ENCODE data around the gene APMAP. TPM values are rescaled to one million over a fixed set of nuclear protein-coding genes. Genes with fewer than 3 reads are reported as not detected.

APMAP gene
- total RNA-seq, 3 donors from 2014 or later = 46.3 to 51.5 (median 47.3) TPM

DNA sequence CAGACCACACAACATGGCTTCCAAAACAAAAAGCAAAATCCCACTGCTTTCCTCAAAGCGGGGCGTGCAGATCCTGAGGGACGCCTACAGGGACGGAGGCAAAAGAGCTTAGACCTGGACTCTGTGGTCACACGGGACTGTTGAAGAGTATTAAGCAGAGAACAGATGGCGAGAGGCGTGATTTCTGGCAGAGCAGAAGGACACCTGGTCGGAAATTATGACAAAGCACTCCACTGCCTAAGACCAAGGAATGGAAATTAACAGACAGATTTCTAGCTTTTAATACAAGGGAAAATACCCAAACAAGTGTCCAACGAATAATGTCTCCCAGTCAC, 28.1 kb downstream of the APMAP start:
- TF ChIP-seq, protein P1, sequence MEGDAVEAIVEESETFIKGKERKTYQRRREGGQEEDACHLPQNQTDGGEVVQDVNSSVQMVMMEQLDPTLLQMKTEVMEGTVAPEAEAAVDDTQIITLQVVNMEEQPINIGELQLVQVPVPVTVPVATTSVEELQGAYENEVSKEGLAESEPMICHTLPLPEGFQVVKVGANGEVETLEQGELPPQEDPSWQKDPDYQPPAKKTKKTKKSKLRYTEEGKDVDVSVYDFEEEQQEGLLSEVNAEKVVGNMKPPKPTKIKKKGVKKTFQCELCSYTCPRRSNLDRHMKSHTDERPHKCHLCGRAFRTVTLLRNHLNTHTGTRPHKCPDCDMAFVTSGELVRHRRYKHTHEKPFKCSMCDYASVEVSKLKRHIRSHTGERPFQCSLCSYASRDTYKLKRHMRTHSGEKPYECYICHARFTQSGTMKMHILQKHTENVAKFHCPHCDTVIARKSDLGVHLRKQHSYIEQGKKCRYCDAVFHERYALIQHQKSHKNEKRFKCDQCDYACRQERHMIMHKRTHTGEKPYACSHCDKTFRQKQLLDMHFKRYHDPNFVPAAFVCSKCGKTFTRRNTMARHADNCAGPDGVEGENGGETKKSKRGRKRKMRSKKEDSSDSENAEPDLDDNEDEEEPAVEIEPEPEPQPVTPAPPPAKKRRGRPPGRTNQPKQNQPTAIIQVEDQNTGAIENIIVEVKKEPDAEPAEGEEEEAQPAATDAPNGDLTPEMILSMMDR (IDR thresholded peaks at IDR 0.05) = no peak
- no peak overlapping the region for H3K4me3 ChIP-seq
- DNase-seq (no peak), ATAC-seq (no peak)
- no peaks in the 10 kb centered on the region for H3K36me3 ChIP-seq (ENCODE audit: low read depth)
- intact Hi-C loops (cut with DNase I, micrococcal nuclease) = no loop called here
- H3K4me1 ChIP-seq (ENCODE audit: low read depth) = no peaks in the 10 kb centered on the region
- no peaks in the 10 kb centered on the region for H3K9me3 ChIP-seq

DNA sequence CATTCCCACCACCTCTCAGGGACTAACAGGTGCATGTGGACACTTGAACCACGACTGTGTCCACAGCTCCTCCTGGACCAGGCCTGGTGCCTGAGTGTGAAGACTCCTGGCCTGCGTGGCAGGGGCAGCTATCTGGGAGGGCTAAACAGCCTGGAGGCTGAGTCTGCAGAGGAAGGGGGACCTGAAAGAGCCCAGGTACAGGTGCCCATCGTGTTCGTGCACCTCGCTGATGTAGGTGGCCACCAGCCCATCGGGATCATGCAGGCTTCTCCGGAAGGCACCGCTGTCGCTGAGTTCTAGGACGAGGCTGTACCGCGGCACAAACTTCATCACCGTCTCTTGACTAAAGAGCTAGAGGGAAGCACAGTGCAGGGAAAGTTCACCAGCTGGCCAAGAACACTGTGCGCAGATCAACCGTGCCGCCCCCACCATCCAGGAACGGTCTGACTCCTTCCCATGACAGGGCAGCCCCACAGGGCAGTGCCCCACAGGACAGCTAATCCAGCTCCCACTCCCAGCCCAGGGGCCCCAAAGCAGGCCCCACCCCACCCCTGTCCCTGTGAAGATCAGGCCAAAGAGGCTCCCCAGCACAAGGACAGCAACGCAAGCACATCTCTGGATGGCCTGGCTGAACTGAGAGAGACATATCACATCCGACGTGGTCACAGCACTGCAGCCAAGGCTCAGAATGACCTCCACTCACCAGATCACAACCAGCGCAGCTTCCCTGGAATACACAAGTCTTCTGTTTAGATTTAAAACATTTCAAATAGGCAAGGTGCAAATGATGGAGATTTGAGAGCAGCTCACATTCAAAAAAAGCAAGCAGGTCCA, 28.7 kb downstream of the APMAP start:
- DNase-seq (peak in 1 of 3 donors; percentile 13), ATAC-seq (no peak)
- intact Hi-C loops (cut with DNase I, micrococcal nuclease) = no loop called here
- H3K36me3 ChIP-seq (ENCODE audit: low read depth) = no peaks in the 10 kb centered on the region
- no peaks in the 10 kb centered on the region for H3K9me3 ChIP-seq
- no peak overlapping the region for H3K4me3 ChIP-seq
- TF ChIP-seq, protein P1 (IDR thresholded peaks at IDR 0.05) = no peak
- H3K4me1 ChIP-seq (ENCODE audit: low read depth) = no peaks in the 10 kb centered on the region

DNA sequence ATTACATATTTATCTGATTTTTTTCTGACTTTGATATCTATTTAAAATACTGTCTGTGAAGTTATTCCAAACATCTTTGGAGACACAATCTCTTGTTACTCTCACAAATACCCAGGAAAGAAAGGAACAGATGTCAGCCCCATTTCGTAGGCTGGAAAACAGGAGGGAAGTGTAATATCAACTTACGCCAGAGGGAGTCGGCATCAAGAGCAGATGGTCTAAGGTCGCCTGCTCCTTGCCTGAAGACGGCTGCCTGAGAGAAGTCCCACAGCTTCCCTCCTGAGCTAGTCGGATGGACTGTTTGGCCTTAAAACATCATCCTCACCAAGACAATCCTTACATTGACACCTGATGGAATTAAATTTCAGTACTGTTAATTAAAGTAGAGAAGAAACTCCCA, 30.0 kb downstream of the APMAP start:
- Histone ChIP-seq H3K9me3 (no peaks in the 10 kb centered on the region), H3K36me3 (ENCODE audit: low read depth) (no peaks in the 10 kb centered on the region), H3K4me1 (ENCODE audit: low read depth) (no peaks in the 10 kb centered on the region), H3K4me3 (no peak overlapping the region)
- ATAC-seq (no peak), DNase-seq (no peak)
- TF ChIP-seq, protein P1 (IDR thresholded peaks at IDR 0.05) = no peak
- intact Hi-C loops (cut with DNase I, micrococcal nuclease) = no loop called here

DNA sequence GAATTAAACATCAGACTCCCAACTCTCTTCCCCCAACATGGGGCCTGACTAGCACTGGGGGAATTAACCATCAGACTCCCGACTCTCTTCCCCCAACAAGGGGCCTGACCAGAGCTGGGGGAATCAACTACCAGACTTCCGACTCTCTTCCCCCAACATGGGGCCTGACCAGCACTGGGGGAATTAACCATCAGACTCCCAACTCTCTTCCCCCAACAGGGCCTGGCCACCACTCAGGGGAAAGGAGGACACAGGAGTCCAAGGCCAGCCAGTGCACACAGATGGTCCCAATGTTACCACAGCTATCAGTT, 30.4 kb downstream of the APMAP start:
- intact Hi-C loops (cut with DNase I, micrococcal nuclease) = no loop called here
- H3K4me1 ChIP-seq (ENCODE audit: low read depth) = no peaks in the 10 kb centered on the region
- DNase-seq (no peak), ATAC-seq (no peak)
- TF ChIP-seq, protein P1 (IDR thresholded peaks at IDR 0.05) = no peak
- no peaks in the 10 kb centered on the region for H3K36me3 ChIP-seq (ENCODE audit: low read depth)
- H3K4me3 ChIP-seq = no peak overlapping the region
- H3K9me3 ChIP-seq = no peaks in the 10 kb centered on the region

GRCh38 chr20:24961384-24962181, 31.0 kb downstream of the APMAP start:
- intact Hi-C loops (cut with DNase I, micrococcal nuclease) = no loop called here
- DNase-seq (peak in 1 of 3 donors; percentile 13), ATAC-seq (no peak)
- H3K4me1 ChIP-seq (ENCODE audit: low read depth) = no peaks in the 10 kb centered on the region
- TF ChIP-seq, protein P1 (IDR thresholded peaks at IDR 0.05) = no peak
- no peaks in the 10 kb centered on the region for H3K36me3 ChIP-seq (ENCODE audit: low read depth)
- no peaks in the 10 kb centered on the region for H3K9me3 ChIP-seq
- H3K4me3 ChIP-seq = no peak overlapping the region

Measured in mucosa of descending colon (tissue), 3 donors.